Body of pancreas (tissue), 4 donors: ENCODE data around the gene CYP4V2. TPM values are rescaled to one million over a fixed set of nuclear protein-coding genes. Genes with fewer than 3 reads are reported as not detected.
A peak's percentile ranks its signal among the peaks of the same experiment; 100 is the strongest.

ENCODE experiments used
- ATAC-seq: fragments of 150-250 bp; one replicate; pipeline ENCODE4 v1.9.1; 2016
- DNase-seq, 4 donors: peaks; one replicate each; pipeline ENCODE4 v3.0.0-alpha.2; 2019
- H3K27ac ChIP-seq, 4 donors: fragments of 200-600 bp; sonication (generic); 1 replicate in 3 of 4; 2 replicates in 1 of 4; pipeline versions ENCODE4 v1.5.1 to v1.6.1; 2016 to 2019; ENCODE audit warnings: mild to moderate bottlenecking in 1 of 4, mixed read lengths in 1 of 4, moderate library complexity in 1 of 4
- H3K27me3 ChIP-seq, 2 donors: fragments of 200-600 bp; sonication (generic); one replicate each; pipeline ENCODE4 v1.6.0; 2016; ENCODE audit warnings: mild to moderate bottlenecking in 1 of 2
- H3K36me3 ChIP-seq, 2 donors: fragments of 200-600 bp; sonication (generic); replicated peaks in 1 of 2; 2 replicates each; pipeline ENCODE4 v1.5.1; 2016; ENCODE audit warnings: low read depth in 2 of 2; ENCODE audit not compliant: insufficient read depth in 1 of 2
- H3K4me1 ChIP-seq: fragments of 200-600 bp; sonication (generic); one replicate; pipeline ENCODE4 v1.6.0; 2016
- H3K4me3 ChIP-seq, 2 donors: fragments of 200-600 bp; sonication (generic); 1 replicate in 1 of 2; 2 replicates in 1 of 2; pipeline ENCODE4 v1.5.1; 2016 to 2019
- H3K9me3 ChIP-seq, 3 donors: fragments of 200-600 bp; sonication (generic); 1 replicate in 2 of 3; 2 replicates in 1 of 3; pipeline ENCODE4 v1.5.1; 2016
- CTCF ChIP-seq, 7 experiments: fragments of 450-650 bp in 4 of 7; fragments of 200-600 bp in 3 of 7; sonication (generic) in 3 of 7; IDR thresholded peaks; one replicate each; pipeline ENCODE4 v1.5.1; 2016 to 2019; ENCODE audit warnings: antibody characterized with exemption in 7 of 7
- POLR2A ChIP-seq, 3 donors: fragments of 450-650 bp; IDR thresholded peaks; one replicate each; pipeline ENCODE4 v1.6.1; 2016; ENCODE audit warnings: antibody characterized with exemption in 3 of 3, mild to moderate bottlenecking in 2 of 3
- WGBS, 2 donors: methylation state at CpG; one replicate each; pipeline ENCODE4 v1.1.5; 2017; 5-methylcytosine and 5-hydroxymethylcytosine counted together
- intact Hi-C: fragments of 100-400 bp; cut with DNase I; formaldehyde crosslinking; loops from one replicate; pipeline ENCODE4 v1.15.1; 2023
- total RNA-seq, 2 donors: library from RNA; depleted of rRNA; stranded (reverse); fragments of >200 nt; gene quantifications; one replicate each; pipeline ENCODE4 v1.1.0, GENCODE V29; 2016

The CYP4V2 gene
- total RNA-seq, 2 donors from 2014 or later = 62.8 to 65.3 TPM

GRCh38 chr4:186148336-186148975 is 42.9 kb upstream of the CYP4V2 start:
- TF ChIP-seq CTCF (IDR thresholded peaks at IDR 0.05) (no peak), POLR2A (IDR thresholded peaks at IDR 0.05) (no peak)
- ATAC-seq (no peak), DNase-seq (no peak)
- H3K4me1 ChIP-seq = peaks cover 33% of the 10 kb centered on the region
- H3K9me3 ChIP-seq = no peaks in the 10 kb centered on the region
- H3K27ac ChIP-seq = peak overlapping the region in 3 of 4 donors; percentile 59 to 86 (median 60)
- intact Hi-C loops = no loop called here
- H3K36me3 ChIP-seq = no peaks in the 10 kb centered on the region
- no peak overlapping the region for H3K4me3 ChIP-seq
- WGBS, 2 donors = 39 to 45% methylated on average over 1 of the region's 1 CpG
- H3K27me3 ChIP-seq = no peaks in the 10 kb centered on the region

GRCh38 chr4:186149872-186150271 is 41.5 kb upstream of the CYP4V2 start:
- peak overlapping the region in 3 of 4 donors; percentile 56 to 86 (median 60) for H3K27ac ChIP-seq
- ATAC-seq = peak; percentile 24

GRCh38 chr4:186150926-186151325 is 40.4 kb upstream of the CYP4V2 start:
- ATAC-seq (no peak), DNase-seq (no peak)
- intact Hi-C loops = no loop called here
- Histone ChIP-seq H3K36me3 (no peaks in the 10 kb centered on the region), H3K4me3 (no peak overlapping the region), H3K4me1 (peaks cover 17% of the 10 kb centered on the region), H3K27ac (peak overlapping the region in 1 of 4 donors; percentile 12), H3K9me3 (no peaks in the 10 kb centered on the region), H3K27me3 (no peaks in the 10 kb centered on the region)
- TF ChIP-seq CTCF (IDR thresholded peaks at IDR 0.05) (no peak), POLR2A (IDR thresholded peaks at IDR 0.05) (no peak)
- 91 to 92% methylated on average over 11 to 13 of the region's 13 CpGs for WGBS, 2 donors

More at GRCh38 chr4:186149872-186150271, 41.5 kb upstream of the CYP4V2 start:
- H3K4me1 ChIP-seq = peaks cover 25% of the 10 kb centered on the region
- no peak for TF ChIP-seq POLR2A (IDR thresholded peaks at IDR 0.05)
- peak in 5 of 7 experiments; percentile 17 to 55 (median 43) for TF ChIP-seq CTCF (IDR thresholded peaks at IDR 0.05)
- DNase-seq = peak; percentile 23 to 68 (median 44)
- no peaks in the 10 kb centered on the region for H3K27me3 ChIP-seq
- H3K36me3 ChIP-seq = no peaks in the 10 kb centered on the region
- no peaks in the 10 kb centered on the region for H3K9me3 ChIP-seq
- intact Hi-C loops = no loop called here
- WGBS, 2 donors = 51 to 55% methylated on average over 14 of the region's 14 CpGs
- H3K4me3 ChIP-seq = no peak overlapping the region

- intact Hi-C loops = no loop called here
These were observed 39.9 kb upstream of the CYP4V2 start for GRCh38 chr4:186151499-186151898.

More at GRCh38 chr4:186151499-186151898, 39.9 kb upstream of the CYP4V2 start:
- H3K4me3 ChIP-seq = no peak overlapping the region
- ATAC-seq (no peak), DNase-seq (no peak)
- 84 to 88% methylated on average over 7 of the region's 7 CpGs for WGBS, 2 donors
- no peaks in the 10 kb centered on the region for H3K9me3 ChIP-seq
- H3K27me3 ChIP-seq = no peaks in the 10 kb centered on the region
- TF ChIP-seq POLR2A (IDR thresholded peaks at IDR 0.05) (no peak), CTCF (IDR thresholded peaks at IDR 0.05) (no peak)
- no peaks in the 10 kb centered on the region for H3K36me3 ChIP-seq
- H3K27ac ChIP-seq = no peak overlapping the region
- H3K4me1 ChIP-seq = peaks cover 17% of the 10 kb centered on the region
